Esophagus (tissue), 2 donors: ENCODE data around the gene CPE. TPM values are rescaled to one million over a fixed set of nuclear protein-coding genes. Genes with fewer than 3 reads are reported as not detected.
"Not testable (repeated sequence)": the region's sequence is repeated elsewhere in the genome, so short reads cannot be mapped to it uniquely, and the experiment has no call there.

Source experiments
- H3K27ac ChIP-seq, 2 donors: one replicate each; pipeline ENCODE4 v1.5.1; 2013; ENCODE audit warnings: low read depth in 2 of 2, mild to moderate bottlenecking in 2 of 2, inconsistent platforms in 1 of 2, low read length in 1 of 2, moderate library complexity in 1 of 2
- H3K27me3 ChIP-seq, 2 donors: one replicate each; pipeline ENCODE4 v1.6.1; 2013; ENCODE audit warnings: low read length in 2 of 2, control low read depth in 1 of 2, mild to moderate bottlenecking in 1 of 2; ENCODE audit not compliant: insufficient read depth in 2 of 2, control insufficient read depth in 1 of 2
- H3K36me3 ChIP-seq, 2 donors: one replicate each; pipeline ENCODE4 v1.6.1; 2013; ENCODE audit warnings: low read length in 1 of 2; ENCODE audit not compliant: control insufficient read depth in 2 of 2, insufficient read depth in 2 of 2
- H3K4me1 ChIP-seq, 2 donors: one replicate each; pipeline ENCODE4 v1.6.1; 2013; ENCODE audit warnings: low read length in 1 of 2; ENCODE audit not compliant: control insufficient read depth in 2 of 2, insufficient read depth in 2 of 2
- H3K4me3 ChIP-seq, 2 donors: one replicate each; pipeline ENCODE4 v1.5.1; 2013; ENCODE audit warnings: low read length in 2 of 2, mild to moderate bottlenecking in 2 of 2, low read depth in 1 of 2, moderate library complexity in 1 of 2
- H3K9me3 ChIP-seq, 2 donors: one replicate each; pipeline ENCODE4 v1.6.1; 2013; ENCODE audit warnings: mild to moderate bottlenecking in 2 of 2, low read depth in 1 of 2, low read length in 1 of 2, moderate library complexity in 1 of 2; ENCODE audit not compliant: control insufficient read depth in 2 of 2, insufficient read depth in 1 of 2
- WGBS, 2 donors: extraction: QIAGEN DNeasy Blood & Tissue Kit; methylation state at CpG; one replicate each; pipeline ENCODE4 v1.1.7; 2013; 5-methylcytosine and 5-hydroxymethylcytosine counted together
- polyA plus RNA-seq, 2 donors: library from polyadenylated mRNA; stranded (reverse); fragments of 200-250 nt; gene quantifications; one replicate each; pipeline ENCODE4 v1.2.3, GENCODE V29; 2013
- donor health status: healthy with polysubstance abuse.
- donor health status: Bipolar disorder and iron deficiency.

Gene CPE
- polyA plus RNA-seq: 10 to 100 TPM in 1 of 2 donors, 1 to 10 TPM in 1; 7.0 to 19.9 TPM

DNA sequence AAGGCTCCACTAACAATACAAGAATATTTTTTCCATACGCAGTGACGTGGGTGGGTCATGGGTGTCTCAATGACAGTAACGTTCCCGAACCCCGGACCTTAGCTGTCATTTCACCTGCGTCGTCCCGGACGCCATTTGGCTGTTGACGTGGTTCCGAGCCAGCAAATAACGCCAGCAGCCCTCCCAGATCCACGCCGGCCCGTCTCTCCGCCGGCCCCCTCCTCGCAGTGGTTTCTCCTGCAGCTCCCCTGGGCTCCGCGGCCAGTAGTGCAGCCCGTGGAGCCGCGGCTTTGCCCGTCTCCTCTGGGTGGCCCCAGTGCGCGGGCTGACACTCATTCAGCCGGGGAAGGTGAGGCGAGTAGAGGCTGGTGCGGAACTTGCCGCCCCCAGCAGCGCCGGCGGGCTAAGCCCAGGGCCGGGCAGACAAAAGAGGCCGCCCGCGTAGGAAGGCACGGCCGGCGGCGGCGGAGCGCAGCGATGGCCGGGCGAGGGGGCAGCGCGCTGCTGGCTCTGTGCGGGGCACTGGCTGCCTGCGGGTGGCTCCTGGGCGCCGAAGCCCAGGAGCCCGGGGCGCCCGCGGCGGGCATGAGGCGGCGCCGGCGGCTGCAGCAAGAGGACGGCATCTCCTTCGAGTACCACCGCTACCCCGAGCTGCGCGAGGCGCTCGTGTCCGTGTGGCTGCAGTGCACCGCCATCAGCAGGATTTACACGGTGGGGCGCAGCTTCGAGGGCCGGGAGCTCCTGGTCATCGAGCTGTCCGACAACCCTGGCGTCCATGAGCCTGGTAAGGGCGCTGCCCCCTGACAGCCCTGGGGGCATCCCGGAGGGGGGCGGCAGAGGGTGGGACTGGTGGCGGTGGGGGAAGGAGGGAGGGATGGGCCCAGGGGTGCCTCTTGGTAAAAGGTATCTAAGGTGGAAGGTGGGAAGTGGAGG, at the start of gene CPE:
TSS of gene CPE (plus strand) at position 264 of the 933 bp plus-strand sequence. CDS start at position 478, 214 bp downstream.
- peaks cover 0 to 4% of the 10 kb centered on the region in 2 donors for H3K4me1 ChIP-seq
- WGBS, 2 donors: 2 to 3% methylated on average over 80 to 82 of the region's 82 CpGs
- H3K4me3 ChIP-seq: peak within 1 kb of the TSS; percentile 64 to 75
- H3K9me3 ChIP-seq: no peaks in the 10 kb centered on the region
- no peaks in the 10 kb centered on the region for H3K27me3 ChIP-seq
- no peaks in the 10 kb centered on the region for H3K36me3 ChIP-seq
- H3K27ac ChIP-seq: peak within 1 kb of the TSS; percentile 70 to 75

DNA sequence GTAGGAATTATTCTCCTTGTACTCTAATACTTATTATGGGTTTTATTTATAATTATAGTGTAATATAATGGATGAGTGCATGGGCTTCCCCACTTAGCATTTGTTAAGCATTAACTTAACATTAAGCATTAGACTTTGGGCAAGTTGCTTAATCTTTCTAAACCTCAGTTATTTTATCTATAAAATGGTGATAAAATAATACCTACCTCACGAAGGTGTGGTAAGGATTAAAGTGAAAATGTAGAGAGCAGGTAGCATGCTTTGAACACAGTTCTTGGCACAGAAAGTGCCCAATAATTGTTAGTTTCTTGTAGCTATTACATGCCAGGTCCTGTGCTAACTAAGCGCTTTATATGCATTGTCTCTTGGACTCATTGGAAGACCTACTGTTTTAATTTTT, 48.7 kb upstream of the CPE start:
- peaks cover 0 to 4% of the 10 kb centered on the region in 2 donors for H3K36me3 ChIP-seq
- H3K27ac ChIP-seq: no peak overlapping the region

GRCh38 chr4:165330666-165331065, 48.1 kb upstream of the CPE start:
- Histone ChIP-seq H3K27ac (no peak overlapping the region), H3K27me3 (no peaks in the 10 kb centered on the region), H3K36me3 (peaks cover 0 to 4% of the 10 kb centered on the region in 2 donors), H3K4me1 (peaks cover 0 to under 1% of the 10 kb centered on the region in 2 donors), H3K4me3 (peak overlapping the region in 1 of 2 donors; percentile 29), H3K9me3 (no peaks in the 10 kb centered on the region)
- WGBS, 2 donors: 82 to 83% methylated on average over 5 of the region's 5 CpGs

More for the DNA sequence above, 48.7 kb upstream of the CPE start:
- no peaks in the 10 kb centered on the region for H3K9me3 ChIP-seq
- peak overlapping the region in 1 of 2 donors; percentile 29 for H3K4me3 ChIP-seq
- H3K27me3 ChIP-seq: no peaks in the 10 kb centered on the region
- 75 to 83% methylated on average over 2 of the region's 2 CpGs for WGBS, 2 donors
- H3K4me1 ChIP-seq: peaks cover 0 to 4% of the 10 kb centered on the region in 2 donors

DNA sequence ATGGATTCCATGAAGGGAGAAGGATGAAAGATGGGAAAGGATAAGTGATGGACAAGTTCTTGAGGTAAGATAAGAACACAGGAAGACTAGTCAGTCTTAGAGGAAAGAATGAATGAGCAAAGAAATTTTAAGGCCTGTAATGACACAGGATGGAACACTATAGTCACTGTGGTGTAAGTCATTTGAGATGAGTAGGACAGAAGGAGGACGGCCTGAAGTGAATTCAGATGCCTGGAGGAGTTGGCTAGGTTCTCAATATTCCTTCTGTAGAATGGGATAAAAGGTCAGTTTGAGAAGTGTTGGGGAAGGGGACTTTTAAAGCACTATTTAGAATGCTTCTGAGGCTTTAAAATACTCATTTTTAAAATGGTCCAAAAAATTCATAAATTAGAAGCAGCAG, 47.4 kb upstream of the CPE start:
- WGBS, 2 donors: 76 to 79% methylated on average over 1 of the region's 1 CpG
- no peaks in the 10 kb centered on the region for H3K9me3 ChIP-seq
- H3K4me3 ChIP-seq: peak overlapping the region in 1 of 2 donors; percentile 13
- no peaks in the 10 kb centered on the region for H3K27me3 ChIP-seq
- no peak overlapping the region for H3K27ac ChIP-seq
- H3K4me1 ChIP-seq: no peaks in the 10 kb centered on the region
- peaks cover 0 to 4% of the 10 kb centered on the region in 2 donors for H3K36me3 ChIP-seq

DNA sequence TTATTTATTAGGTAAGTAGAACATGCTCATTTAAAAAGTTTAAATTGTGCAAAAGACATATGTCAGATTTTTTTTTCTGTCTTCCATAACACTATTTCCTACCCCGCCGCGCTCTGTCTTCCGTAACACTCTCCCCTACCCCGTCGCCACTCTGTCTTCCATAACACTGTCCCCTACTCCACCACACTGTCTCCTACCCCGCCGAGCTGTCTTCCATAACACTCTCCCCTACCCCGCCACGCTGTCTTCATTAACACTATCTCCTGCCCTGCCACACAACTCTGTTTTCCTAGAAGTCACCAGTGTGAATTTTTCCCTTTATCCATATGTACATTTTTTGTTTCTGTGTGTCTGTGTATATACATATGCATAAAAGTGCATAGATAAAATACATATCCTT, 47.0 kb upstream of the CPE start:
- H3K9me3 ChIP-seq: no peaks in the 10 kb centered on the region
- H3K27ac ChIP-seq: no peak overlapping the region
- H3K36me3 ChIP-seq: peaks cover 0 to 4% of the 10 kb centered on the region in 2 donors
- H3K4me3 ChIP-seq: peak overlapping the region in 1 of 2 donors; percentile 2
- no peaks in the 10 kb centered on the region for H3K27me3 ChIP-seq
- WGBS, 2 donors: 83 to 88% methylated on average over 10 of the region's 10 CpGs
- no peaks in the 10 kb centered on the region for H3K4me1 ChIP-seq

- 46 to 49% methylated on average over 1 of the region's 1 CpG for WGBS, 2 donors
- no peaks in the 10 kb centered on the region for H3K9me3 ChIP-seq
- H3K27ac ChIP-seq: no peak overlapping the region
- no peaks in the 10 kb centered on the region for H3K27me3 ChIP-seq
- H3K4me1 ChIP-seq: no peaks in the 10 kb centered on the region
- H3K36me3 ChIP-seq: peaks cover 0 to 4% of the 10 kb centered on the region in 2 donors
- peak overlapping the region in 1 of 2 donors; percentile 31 for H3K4me3 ChIP-seq
These were observed 46.3 kb upstream of the CPE start for GRCh38 chr4:165332502-165332901.

DNA sequence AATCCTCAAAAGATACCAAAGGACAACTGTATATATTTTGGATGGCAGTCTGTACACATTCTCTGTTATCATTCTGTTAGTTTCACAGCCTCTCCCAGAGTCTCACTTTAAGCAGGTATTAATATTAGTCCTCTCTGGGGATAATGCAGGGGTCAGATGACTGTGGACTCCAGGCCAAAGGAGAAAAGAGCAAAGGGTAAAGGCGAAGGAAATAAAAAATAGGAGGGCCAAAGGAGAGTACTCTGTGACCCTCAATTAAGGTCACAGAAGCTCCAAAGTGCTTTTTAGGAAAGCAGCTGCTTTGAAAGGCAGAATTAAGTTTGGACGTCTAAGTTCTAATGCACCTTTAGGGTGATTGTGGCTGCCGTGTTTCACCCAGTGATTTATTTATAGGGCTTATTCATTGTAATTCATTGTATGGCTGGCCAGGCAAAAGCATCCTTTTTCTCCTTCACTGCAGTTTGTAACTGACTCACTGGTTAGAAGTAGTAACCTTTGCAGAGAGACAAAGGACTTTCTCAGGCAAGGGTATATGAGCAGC, 43.6 kb upstream of the CPE start:
- Histone ChIP-seq H3K4me1 (no peaks in the 10 kb centered on the region), H3K36me3 (peaks cover 0 to 9% of the 10 kb centered on the region in 2 donors), H3K27me3 (no peaks in the 10 kb centered on the region), H3K9me3 (no peaks in the 10 kb centered on the region), H3K27ac (no peak overlapping the region), H3K4me3 (no peak overlapping the region)
- WGBS, 2 donors: 64 to 81% methylated on average over 3 of the region's 3 CpGs

- 91 to 93% methylated on average over 6 of the region's 6 CpGs for WGBS, 2 donors
- Histone ChIP-seq H3K27me3 (no peaks in the 10 kb centered on the region), H3K4me3 (no peak overlapping the region), H3K9me3 (no peaks in the 10 kb centered on the region), H3K36me3 (peaks cover 0 to 8% of the 10 kb centered on the region in 2 donors), H3K4me1 (no peaks in the 10 kb centered on the region), H3K27ac (no peak overlapping the region)
These were observed 42.1 kb upstream of the CPE start for GRCh38 chr4:165336743-165337142.

GRCh38 chr4:165342340-165342739, 36.5 kb upstream of the CPE start:
- H3K27ac ChIP-seq, H3K4me3 ChIP-seq, H3K27me3 ChIP-seq, H3K4me1 ChIP-seq, H3K9me3 ChIP-seq: not testable (repeated sequence)
- peaks cover 0 to 10% of the 10 kb centered on the region in 2 donors for H3K36me3 ChIP-seq
- WGBS, 2 donors: 97 to 99% methylated on average over 5 of the region's 5 CpGs
